Measurements from ENCODE around the gene MOSPD2.

MOSPD2 gene

GRCh38 chrX:14915596-14915995 lies 42.4 kb downstream of the MOSPD2 start:
- no peak for DNase-seq (ENCODE audit: low read depth)

- DNase-seq (ENCODE audit: low read depth), result no peak
These were observed 42.9 kb downstream of the MOSPD2 start for GRCh38 chrX:14916017-14916674.

- DNase-seq (ENCODE audit: low read depth), result no peak
These were observed 46.2 kb downstream of the MOSPD2 start for GRCh38 chrX:14919407-14919806.

- no peak for DNase-seq (ENCODE audit: low read depth)
These were observed 47.0 kb downstream of the MOSPD2 start for GRCh38 chrX:14920196-14920595.

- no peak for DNase-seq (ENCODE audit: low read depth)
These were observed 49.2 kb downstream of the MOSPD2 start for GRCh38 chrX:14922437-14922836.

- no peak for DNase-seq (ENCODE audit: low read depth)
These were observed 50.5 kb downstream of the MOSPD2 start for GRCh38 chrX:14923761-14924160.

GRCh38 chrX:14926471-14926870 lies 53.2 kb downstream of the MOSPD2 start:
- DNase-seq (ENCODE audit: low read depth), result no peak

- no peak for DNase-seq (ENCODE audit: low read depth)
These were observed 54.2 kb downstream of the MOSPD2 start for GRCh38 chrX:14927401-14927800.

GRCh38 chrX:14930663-14931062 lies 57.4 kb downstream of the MOSPD2 start:
- no peak for DNase-seq (ENCODE audit: low read depth)

- DNase-seq (ENCODE audit: low read depth), result no peak
These were observed 58.9 kb downstream of the MOSPD2 start for GRCh38 chrX:14932136-14932535.

GRCh38 chrX:14934423-14934822 lies 61.2 kb downstream of the MOSPD2 start:
- no peak for DNase-seq (ENCODE audit: low read depth)

- DNase-seq (ENCODE audit: low read depth), result no peak
These were observed 63.3 kb downstream of the MOSPD2 start for GRCh38 chrX:14936561-14936960.

- DNase-seq (ENCODE audit: low read depth), result no peak
These were observed 66.4 kb downstream of the MOSPD2 start for GRCh38 chrX:14939644-14940043.

- DNase-seq (ENCODE audit: low read depth), result no peak
These were observed 68.1 kb downstream of the MOSPD2 start for GRCh38 chrX:14941301-14941700.

GRCh38 chrX:14942341-14942740 lies 69.1 kb downstream of the MOSPD2 start:
- no peak for DNase-seq (ENCODE audit: low read depth)

- DNase-seq (ENCODE audit: low read depth), result no peak
These were observed 70.7 kb downstream of the MOSPD2 start for GRCh38 chrX:14943962-14944361.

GRCh38 chrX:14946606-14947155 lies 73.5 kb downstream of the MOSPD2 start:
- DNase-seq (ENCODE audit: low read depth), result no peak

- DNase-seq (ENCODE audit: low read depth), result no peak
These were observed 75.5 kb downstream of the MOSPD2 start for GRCh38 chrX:14948691-14949090.

- DNase-seq (ENCODE audit: low read depth), result no peak
These were observed 83.8 kb downstream of the MOSPD2 start for GRCh38 chrX:14956813-14957582.

GRCh38 chrX:14963447-14964236 lies 90.4 kb downstream of the MOSPD2 start:
- no peak for DNase-seq (ENCODE audit: low read depth)

- no peak for DNase-seq (ENCODE audit: low read depth)
These were observed 91.3 kb downstream of the MOSPD2 start for GRCh38 chrX:14964500-14964899.
